ENCODE results near the gene EEF2KMT.

Gene EEF2KMT

DNA sequence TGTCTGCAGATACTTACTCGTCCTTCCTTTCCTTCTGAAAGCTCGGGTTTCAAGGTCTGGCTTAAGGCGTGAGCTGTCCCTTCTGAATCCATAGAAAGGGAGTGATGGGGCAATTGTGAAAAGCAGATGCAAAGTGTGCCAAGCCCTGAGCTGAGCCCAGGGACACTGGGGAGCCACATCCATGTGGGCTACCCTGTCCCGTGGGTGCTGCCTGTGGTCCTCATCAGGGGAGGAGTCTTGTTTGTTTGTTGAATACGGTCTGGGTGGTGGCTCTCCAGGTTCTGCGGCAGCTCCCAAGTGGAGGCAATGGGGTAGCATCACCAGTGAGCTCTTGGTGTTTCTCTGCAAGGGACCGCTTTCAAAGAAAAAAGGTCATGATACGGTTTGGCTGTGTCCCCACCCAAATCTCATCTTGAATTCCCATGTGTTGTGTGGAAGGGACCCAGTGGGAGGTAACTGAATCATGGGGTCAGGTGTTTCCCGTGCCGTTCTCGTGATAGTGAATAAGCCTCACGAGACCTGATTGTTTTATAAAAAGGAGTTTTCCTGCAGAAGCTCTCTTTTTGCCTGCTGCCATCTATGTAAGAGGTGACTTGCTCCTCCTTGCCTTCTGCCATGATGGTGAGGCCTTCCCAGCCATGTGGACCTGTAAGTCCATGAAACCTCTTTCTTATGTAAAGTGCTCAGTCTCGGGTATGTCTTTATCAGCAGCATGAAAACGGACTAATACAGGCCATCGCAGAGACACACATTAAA is 27.0 kb downstream of the EEF2KMT start:
- TF ChIP-seq, protein P1, sequence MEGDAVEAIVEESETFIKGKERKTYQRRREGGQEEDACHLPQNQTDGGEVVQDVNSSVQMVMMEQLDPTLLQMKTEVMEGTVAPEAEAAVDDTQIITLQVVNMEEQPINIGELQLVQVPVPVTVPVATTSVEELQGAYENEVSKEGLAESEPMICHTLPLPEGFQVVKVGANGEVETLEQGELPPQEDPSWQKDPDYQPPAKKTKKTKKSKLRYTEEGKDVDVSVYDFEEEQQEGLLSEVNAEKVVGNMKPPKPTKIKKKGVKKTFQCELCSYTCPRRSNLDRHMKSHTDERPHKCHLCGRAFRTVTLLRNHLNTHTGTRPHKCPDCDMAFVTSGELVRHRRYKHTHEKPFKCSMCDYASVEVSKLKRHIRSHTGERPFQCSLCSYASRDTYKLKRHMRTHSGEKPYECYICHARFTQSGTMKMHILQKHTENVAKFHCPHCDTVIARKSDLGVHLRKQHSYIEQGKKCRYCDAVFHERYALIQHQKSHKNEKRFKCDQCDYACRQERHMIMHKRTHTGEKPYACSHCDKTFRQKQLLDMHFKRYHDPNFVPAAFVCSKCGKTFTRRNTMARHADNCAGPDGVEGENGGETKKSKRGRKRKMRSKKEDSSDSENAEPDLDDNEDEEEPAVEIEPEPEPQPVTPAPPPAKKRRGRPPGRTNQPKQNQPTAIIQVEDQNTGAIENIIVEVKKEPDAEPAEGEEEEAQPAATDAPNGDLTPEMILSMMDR (conservative IDR thresholded peaks at IDR 0.05) = no peak
- H3K27ac ChIP-seq = peak overlapping the region; percentile 71; the same call in 1 of the 2 replicates

DNA sequence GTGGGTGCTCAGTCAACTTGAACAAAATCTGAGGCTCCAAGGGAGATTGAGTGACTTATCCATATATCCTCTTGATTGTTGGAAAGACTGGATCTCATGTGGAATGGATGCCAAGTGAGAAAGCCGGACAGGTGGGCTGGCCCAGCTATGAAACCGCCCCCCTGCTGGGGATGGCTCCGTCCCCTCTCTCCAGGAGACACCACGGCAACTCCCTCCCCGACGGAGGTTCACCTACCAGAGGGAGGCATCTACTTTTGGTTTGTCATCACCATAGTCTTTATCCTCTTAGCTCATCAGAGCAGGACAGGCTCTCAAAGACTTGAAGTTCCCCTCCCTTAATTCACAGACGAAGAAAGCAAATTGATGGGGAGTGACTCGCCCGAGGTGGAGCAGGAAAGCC is 27.7 kb downstream of the EEF2KMT start:
- no peak overlapping the region for H3K27ac ChIP-seq
- TF ChIP-seq, protein P1 (conservative IDR thresholded peaks at IDR 0.05) = no peak

DNA sequence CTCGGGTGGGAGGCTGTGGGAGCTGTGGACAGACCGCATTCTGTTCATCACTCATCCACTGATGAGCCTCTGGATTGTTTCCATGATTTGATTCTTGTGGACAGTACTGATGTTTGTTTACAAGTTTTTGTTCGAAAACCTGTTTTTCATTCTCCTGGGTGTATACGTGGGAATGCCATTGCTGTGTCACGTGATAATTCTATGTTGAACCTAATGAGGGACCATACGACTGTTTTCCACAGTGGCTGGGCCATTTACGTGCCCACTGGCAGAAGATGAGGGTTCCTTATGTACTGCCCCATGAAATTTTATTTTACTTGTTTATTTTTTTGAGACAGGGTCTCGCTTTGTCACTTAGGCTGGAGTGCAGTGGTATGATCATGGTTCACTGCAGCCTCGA is 28.5 kb downstream of the EEF2KMT start:
- H3K27ac ChIP-seq = no peak overlapping the region
- TF ChIP-seq, protein P1 (conservative IDR thresholded peaks at IDR 0.05) = no peak

DNA sequence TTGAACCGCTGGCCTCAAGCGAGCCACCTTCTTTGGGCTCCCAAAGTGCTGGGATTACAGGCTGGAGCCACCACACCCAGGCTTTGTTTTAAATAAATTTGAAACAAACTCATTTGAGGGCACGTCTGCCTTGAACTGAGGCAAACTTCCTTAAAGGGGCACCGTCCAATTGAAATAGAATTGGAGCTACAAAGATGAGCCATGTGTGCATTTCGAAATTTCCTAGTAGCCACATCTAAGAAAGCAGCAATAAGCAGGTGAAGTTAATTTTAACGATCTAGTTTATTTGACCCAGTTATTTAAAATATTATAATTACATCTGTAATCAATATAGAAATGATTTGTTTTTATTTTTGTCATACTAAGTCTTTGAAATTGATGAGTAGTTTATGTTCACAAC is 31.1 kb downstream of the EEF2KMT start:
- no peak overlapping the region for H3K27ac ChIP-seq
- TF ChIP-seq, protein P1 (conservative IDR thresholded peaks at IDR 0.05) = no peak

DNA sequence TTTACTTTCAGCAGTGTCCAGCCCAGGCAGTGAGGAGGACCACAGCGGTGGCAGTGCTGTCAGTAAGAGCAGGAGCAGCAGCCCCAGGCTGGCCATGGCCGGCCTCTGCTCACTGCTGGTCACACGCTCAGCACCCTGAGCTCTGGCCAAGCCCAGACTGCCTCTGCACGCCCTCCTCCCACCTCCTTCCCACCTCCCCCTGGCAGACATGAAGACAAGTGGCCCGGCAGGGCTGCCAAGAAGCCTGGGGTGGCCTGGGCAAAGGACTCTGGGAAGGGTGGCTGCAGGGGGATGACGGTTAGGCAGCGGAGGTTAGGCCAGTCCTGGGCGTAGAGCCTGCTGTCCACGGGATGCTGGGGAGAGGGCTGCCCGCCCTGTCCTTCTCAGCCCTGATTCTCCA is 31.8 kb downstream of the EEF2KMT start, which contains the start of gene C16orf89:
C16orf89 (minus strand) TSS at position 144 of the 400 bp plus-strand sequence; CDS start at position 96, 48 bp downstream.
- TF ChIP-seq, protein P1 (conservative IDR thresholded peaks at IDR 0.05) = no peak

DNA sequence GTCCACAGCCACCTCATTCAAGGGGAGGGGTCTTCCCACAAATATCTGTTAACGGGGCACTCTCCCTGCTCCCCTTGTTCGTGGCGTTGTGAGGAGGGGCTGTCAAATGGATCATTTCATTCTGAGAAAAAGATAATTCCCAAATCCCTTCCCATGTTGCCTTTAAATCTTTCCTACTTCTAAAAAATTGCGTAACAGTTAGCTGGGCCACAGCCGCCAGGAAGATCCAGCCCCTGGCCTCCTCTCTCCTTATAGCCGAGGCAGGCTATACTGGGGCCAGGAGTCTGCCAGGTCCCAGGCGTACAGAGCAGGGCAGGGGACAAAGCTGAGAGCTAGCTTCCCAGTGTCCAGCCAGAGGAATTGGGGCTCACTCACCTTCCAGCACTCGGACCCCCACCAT is 32.3 kb downstream of the EEF2KMT start:
- TF ChIP-seq, protein P1 (conservative IDR thresholded peaks at IDR 0.05) = no peak
- H3K27ac ChIP-seq = no peak overlapping the region; the same call in 1 of the 2 replicates

More for the DNA sequence above, 31.8 kb downstream of the EEF2KMT start, which contains the start of gene C16orf89:
- no peak within 1 kb of the TSS; the same call in 1 of the 2 replicates for H3K27ac ChIP-seq

DNA sequence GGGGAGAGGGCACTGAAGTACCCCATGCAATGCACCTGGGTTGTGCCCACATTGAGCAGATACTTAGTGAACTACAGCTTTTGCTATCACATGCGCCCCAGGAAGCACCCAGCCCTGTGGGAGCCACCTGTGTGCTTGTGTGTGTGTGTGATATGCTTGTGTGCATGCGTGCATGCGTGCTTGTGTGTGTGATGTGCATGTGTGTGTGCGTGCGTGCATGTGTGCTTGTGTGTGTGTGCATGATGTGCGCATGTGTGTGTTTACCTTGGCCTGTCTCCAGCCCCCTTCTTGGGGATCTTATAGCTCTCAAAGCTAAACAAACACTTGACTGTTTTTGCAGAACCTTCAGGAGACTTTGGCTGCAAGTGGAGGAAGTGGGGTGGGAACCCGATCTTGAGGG is 32.7 kb downstream of the EEF2KMT start:
- no peak overlapping the region for H3K27ac ChIP-seq
- TF ChIP-seq, protein P1 (conservative IDR thresholded peaks at IDR 0.05) = no peak
